Measurements from ENCODE around the gene PTPN22. TPM values are rescaled to one million over a fixed set of nuclear protein-coding genes. Genes with fewer than 3 reads are reported as not detected.

Gene PTPN22
- total RNA-seq, 1 donor from 2014 or later = 0.44 TPM

GRCh38 chr1:113887402-113888175 lies 16.1 kb upstream of the PTPN22 start, which contains the start of gene BCL2L15:
TSS of gene BCL2L15 (minus strand) at chr1:113887581. CDS start at chr1:113887375, 206 bp downstream.
- H3K27ac ChIP-seq (replicated peaks) = no peak within 1 kb of the TSS
- H3K27me3 ChIP-seq (ENCODE audit: low read depth) = no peaks in the 10 kb centered on the region
- no peak within 1 kb of the TSS for H3K4me3 ChIP-seq
- no peaks in the 10 kb centered on the region for H3K9me3 ChIP-seq (replicated peaks)
- no peaks in the 10 kb centered on the region for H3K4me1 ChIP-seq
- intact Hi-C loops (cut with micrococcal nuclease) = no loop called here
- TF ChIP-seq CTCF (IDR thresholded peaks at IDR 0.05; ENCODE audit: borderline replicate concordance) = no peak
- no peak for DNase-seq
- H3K36me3 ChIP-seq = no peaks in the 10 kb centered on the region

GRCh38 chr1:113886417-113887401 lies 15.2 kb upstream of the PTPN22 start:
- no peak overlapping the region for H3K27ac ChIP-seq (replicated peaks)
- intact Hi-C loops (cut with micrococcal nuclease) = no loop called here
- H3K4me3 ChIP-seq = no peak overlapping the region
- no peaks in the 10 kb centered on the region for H3K27me3 ChIP-seq (ENCODE audit: low read depth)
- no peak for DNase-seq
- no peaks in the 10 kb centered on the region for H3K9me3 ChIP-seq (replicated peaks)
- no peaks in the 10 kb centered on the region for H3K4me1 ChIP-seq
- no peak for TF ChIP-seq CTCF (IDR thresholded peaks at IDR 0.05; ENCODE audit: borderline replicate concordance)
- H3K36me3 ChIP-seq = no peaks in the 10 kb centered on the region

GRCh38 chr1:113881661-113882060 lies 10.1 kb upstream of the PTPN22 start:
- H3K27ac ChIP-seq (replicated peaks) = no peak overlapping the region

GRCh38 chr1:113879739-113880038 lies 8.2 kb upstream of the PTPN22 start:
- no peak overlapping the region for H3K4me3 ChIP-seq
- no peaks in the 10 kb centered on the region for H3K36me3 ChIP-seq
- TF ChIP-seq CTCF (IDR thresholded peaks at IDR 0.05; ENCODE audit: borderline replicate concordance) = no peak
- no peak for DNase-seq
- H3K27me3 ChIP-seq (ENCODE audit: low read depth) = no peaks in the 10 kb centered on the region
- H3K9me3 ChIP-seq (replicated peaks) = no peaks in the 10 kb centered on the region
- no peak overlapping the region for H3K27ac ChIP-seq (replicated peaks)
- no peaks in the 10 kb centered on the region for H3K4me1 ChIP-seq
- intact Hi-C loops (cut with micrococcal nuclease) = no loop called here

More at GRCh38 chr1:113881661-113882060, 10.1 kb upstream of the PTPN22 start:
- no peak for TF ChIP-seq CTCF (IDR thresholded peaks at IDR 0.05; ENCODE audit: borderline replicate concordance)
- DNase-seq = no peak
- no peaks in the 10 kb centered on the region for H3K9me3 ChIP-seq (replicated peaks)
- H3K27me3 ChIP-seq (ENCODE audit: low read depth) = no peaks in the 10 kb centered on the region
- H3K4me3 ChIP-seq = no peak overlapping the region
- H3K4me1 ChIP-seq = no peaks in the 10 kb centered on the region
- intact Hi-C loops (cut with micrococcal nuclease) = no loop called here
- H3K36me3 ChIP-seq = no peaks in the 10 kb centered on the region

GRCh38 chr1:113876176-113876575 lies 4.7 kb upstream of the PTPN22 start:
- intact Hi-C loops (cut with micrococcal nuclease) = no loop called here
- Histone ChIP-seq H3K36me3 (no peaks in the 10 kb centered on the region), H3K9me3 (replicated peaks) (no peaks in the 10 kb centered on the region), H3K4me3 (no peak overlapping the region), H3K27me3 (ENCODE audit: low read depth) (no peaks in the 10 kb centered on the region), H3K27ac (replicated peaks) (no peak overlapping the region), H3K4me1 (no peaks in the 10 kb centered on the region)
- no peak for DNase-seq
- no peak for TF ChIP-seq CTCF (IDR thresholded peaks at IDR 0.05; ENCODE audit: borderline replicate concordance)

All from left ventricle myocardium inferior (tissue), 1 donor.